Measurements from ENCODE around the gene PREP.
"Not testable (repeated sequence)": the region's sequence is repeated elsewhere in the genome, so short reads cannot be mapped to it uniquely, and the experiment has no call there.

The PREP gene

GRCh38 chr6:105389543-105389942 is 13.3 kb downstream of the PREP start:
- no peak for DNase-seq

GRCh38 chr6:105388392-105388791 is 14.5 kb downstream of the PREP start:
- DNase-seq = no peak

- DNase-seq = no peak
These were observed 18.9 kb downstream of the PREP start for GRCh38 chr6:105384004-105384403.

- no peak for DNase-seq
These were observed 19.9 kb downstream of the PREP start for GRCh38 chr6:105382958-105383357.

GRCh38 chr6:105382496-105382895 is 20.4 kb downstream of the PREP start:
- no peak for DNase-seq

- no peak for DNase-seq
These were observed 22.2 kb downstream of the PREP start for GRCh38 chr6:105380634-105381033.

GRCh38 chr6:105375797-105376196 is 27.1 kb downstream of the PREP start:
- no peak for DNase-seq

GRCh38 chr6:105374010-105374420 is 28.9 kb downstream of the PREP start:
- DNase-seq = no peak

- no peak for DNase-seq
These were observed 29.4 kb downstream of the PREP start for GRCh38 chr6:105373481-105373880.

GRCh38 chr6:105372849-105373182 is 30.1 kb downstream of the PREP start:
- DNase-seq = no peak

GRCh38 chr6:105372142-105372848 is 30.6 kb downstream of the PREP start:
- DNase-seq = no peak

- no peak for DNase-seq
These were observed 32.5 kb downstream of the PREP start for GRCh38 chr6:105370351-105370750.

- no peak for DNase-seq
These were observed 33.7 kb downstream of the PREP start for GRCh38 chr6:105369145-105369544.

- no peak for DNase-seq
These were observed 38.6 kb downstream of the PREP start for GRCh38 chr6:105364243-105364642.

- DNase-seq = no peak
These were observed 39.7 kb downstream of the PREP start for GRCh38 chr6:105363100-105363754.

- no peak for DNase-seq
These were observed 43.2 kb downstream of the PREP start for GRCh38 chr6:105359419-105360370.

GRCh38 chr6:105357165-105357564 is 45.7 kb downstream of the PREP start:
- no peak for DNase-seq

- DNase-seq = no peak
These were observed 50.8 kb downstream of the PREP start for GRCh38 chr6:105352037-105352617.

GRCh38 chr6:105348897-105349296 is 54.0 kb downstream of the PREP start:
- DNase-seq = no peak

GRCh38 chr6:105346052-105346451 is 56.8 kb downstream of the PREP start:
- no peak for DNase-seq

- DNase-seq = no peak
These were observed 57.4 kb downstream of the PREP start for GRCh38 chr6:105345506-105345905.

- no peak for DNase-seq
These were observed 58.0 kb downstream of the PREP start for GRCh38 chr6:105344881-105345370.

- DNase-seq = not testable (repeated sequence)
These were observed 64.4 kb downstream of the PREP start for GRCh38 chr6:105338350-105338983.

Measured in activated CD8-positive, alpha-beta memory T cell treated with anti-CD3 and anti-CD28 coated beads, Interleukin-2, amount 50 U/mL, for 4 hours (primary cell).